ENCODE results near the gene TECPR1. TPM values are rescaled to one million over a fixed set of nuclear protein-coding genes. Genes with fewer than 3 reads are reported as not detected.

Gene TECPR1
- total and polyA plus RNA-seq, 2 donors (not counting 1 experiment from before 2014, with no cell fraction given) = 20.9 to 52.2 TPM

DNA sequence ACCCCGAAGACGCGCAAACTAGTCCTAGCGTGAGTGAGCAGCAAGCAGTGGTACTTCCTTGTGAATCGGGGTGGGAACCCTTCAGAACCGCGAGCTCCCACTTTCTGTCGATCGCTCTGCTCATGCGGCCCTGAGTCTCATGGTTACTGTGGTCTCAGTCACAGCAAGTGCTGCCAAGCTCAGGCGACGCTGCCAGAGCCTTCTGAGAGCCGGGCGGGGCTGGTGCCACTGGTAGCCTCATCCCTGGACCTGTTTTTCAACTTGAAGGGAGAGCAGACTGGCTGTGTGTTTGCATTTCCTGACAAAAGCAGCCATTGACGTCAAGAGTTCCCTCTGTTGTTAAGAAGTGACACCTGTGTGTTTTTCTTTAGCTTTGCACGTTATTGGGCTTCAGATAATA, 73.7 kb downstream of the TECPR1 start:
- H3K4me1 Mint-ChIP-seq = no peaks in the 10 kb centered on the region
- POLR2A ChIA-PET = no interaction called here
- H4K20me1 ChIP-seq (ENCODE audit: control insufficient read depth, insufficient read depth, low read length, poor library complexity, severe bottlenecking) = no peaks in the 10 kb centered on the region
- H3K9ac ChIP-seq (ENCODE audit: low read length) = no peak overlapping the region
- ATAC-seq (ENCODE audit: low read depth) (no peak), DNase-seq (no peak)
- H3K36me3 ChIP-seq (replicated peaks in 1 of 2; ENCODE audit: control extremely low read depth in 1 of 2, control insufficient read depth in 1 of 2, extremely low read depth in 1 of 2, insufficient read depth in 2 of 2, low read length in 1 of 2) = peaks cover 0 to 5% of the 10 kb centered on the region in 2 experiments
- TF ChIP-seq EZH2 (IDR thresholded peaks at IDR 0.05; ENCODE audit: borderline replicate concordance, insufficient read depth, low read depth, low read length, poor library complexity, severe bottlenecking) = no peak
- TF ChIP-seq, protein P1, sequence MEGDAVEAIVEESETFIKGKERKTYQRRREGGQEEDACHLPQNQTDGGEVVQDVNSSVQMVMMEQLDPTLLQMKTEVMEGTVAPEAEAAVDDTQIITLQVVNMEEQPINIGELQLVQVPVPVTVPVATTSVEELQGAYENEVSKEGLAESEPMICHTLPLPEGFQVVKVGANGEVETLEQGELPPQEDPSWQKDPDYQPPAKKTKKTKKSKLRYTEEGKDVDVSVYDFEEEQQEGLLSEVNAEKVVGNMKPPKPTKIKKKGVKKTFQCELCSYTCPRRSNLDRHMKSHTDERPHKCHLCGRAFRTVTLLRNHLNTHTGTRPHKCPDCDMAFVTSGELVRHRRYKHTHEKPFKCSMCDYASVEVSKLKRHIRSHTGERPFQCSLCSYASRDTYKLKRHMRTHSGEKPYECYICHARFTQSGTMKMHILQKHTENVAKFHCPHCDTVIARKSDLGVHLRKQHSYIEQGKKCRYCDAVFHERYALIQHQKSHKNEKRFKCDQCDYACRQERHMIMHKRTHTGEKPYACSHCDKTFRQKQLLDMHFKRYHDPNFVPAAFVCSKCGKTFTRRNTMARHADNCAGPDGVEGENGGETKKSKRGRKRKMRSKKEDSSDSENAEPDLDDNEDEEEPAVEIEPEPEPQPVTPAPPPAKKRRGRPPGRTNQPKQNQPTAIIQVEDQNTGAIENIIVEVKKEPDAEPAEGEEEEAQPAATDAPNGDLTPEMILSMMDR (IDR thresholded peaks at IDR 0.05) = no peak
- H3K4me3 Mint-ChIP-seq = no peak overlapping the region
- H3K4me2 ChIP-seq (replicated peaks; ENCODE audit: low read depth, low read length, poor library complexity, severe bottlenecking) = no peak overlapping the region
- intact Hi-C loops (cut with micrococcal nuclease) = no loop called here
- no peak overlapping the region for H3K27ac Mint-ChIP-seq
- H3K79me2 ChIP-seq (ENCODE audit: control insufficient read depth, insufficient read depth, low read length) = no peaks in the 10 kb centered on the region
- WGBS (ENCODE audit: insufficient coverage) = 98% methylated on average over 15 of the region's 16 CpGs
- H3K27ac ChIP-seq (ENCODE audit: low read length in 2 of 2) = no peak overlapping the region
- H3K9me3 ChIP-seq (ENCODE audit: control extremely low read depth in 1 of 3, control insufficient read depth in 2 of 3, insufficient read depth in 1 of 3, low read length in 2 of 3) = no peaks in the 10 kb centered on the region
- H3K9me3 Mint-ChIP-seq (ENCODE audit: insufficient read depth) = no peaks in the 10 kb centered on the region
- H3K27me3 Mint-ChIP-seq = no peaks in the 10 kb centered on the region
- H3K4me3 ChIP-seq (ENCODE audit: control extremely low read depth in 1 of 5, extremely low read depth in 1 of 5, insufficient read depth in 1 of 5, low read depth in 2 of 5, low read length in 4 of 5) = no peak overlapping the region
- H3K27me3 ChIP-seq (replicated peaks in 1 of 4; ENCODE audit: control extremely low read depth in 1 of 4, control insufficient read depth in 3 of 4, insufficient read depth in 4 of 4, low read length in 3 of 4) = no peaks in the 10 kb centered on the region
- H2AFZ ChIP-seq (ENCODE audit: insufficient read depth, low read depth, low read length, poor library complexity, severe bottlenecking) = no peak overlapping the region
- no peaks in the 10 kb centered on the region for H3K4me1 ChIP-seq (ENCODE audit: control insufficient read depth in 2 of 2, insufficient read depth in 2 of 2, low read length in 2 of 2)
- CTCF ChIA-PET = interaction anchor here (1.6 to 6.1 kb wide), 2 partner anchors 10 to 157 kb away, joined by 4 to 37 read pairs; no protein-coding TSS in a partner anchor

DNA sequence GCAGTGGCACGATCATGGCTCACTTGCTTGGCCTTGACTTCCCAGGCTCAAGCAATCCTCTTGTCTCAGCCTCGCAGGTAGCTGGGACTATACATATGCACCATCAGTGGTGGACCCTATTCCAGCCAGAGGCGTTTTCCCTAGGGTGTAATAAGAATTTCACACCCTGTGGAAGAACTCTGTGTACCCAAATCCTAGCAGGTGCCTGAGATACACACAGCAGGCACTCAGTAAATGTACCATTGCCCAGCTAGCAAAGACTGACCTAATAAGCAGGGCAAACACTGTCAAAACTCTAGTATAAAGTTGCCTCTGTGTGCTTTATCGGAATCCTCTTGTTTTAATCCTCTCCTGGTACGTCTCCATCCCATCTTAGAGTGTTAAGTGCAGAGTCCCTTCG, 74.5 kb downstream of the TECPR1 start:
- no peak overlapping the region for H3K4me3 Mint-ChIP-seq
- no peak overlapping the region for H3K9ac ChIP-seq (ENCODE audit: low read length)
- no peaks in the 10 kb centered on the region for H4K20me1 ChIP-seq (ENCODE audit: control insufficient read depth, insufficient read depth, low read length, poor library complexity, severe bottlenecking)
- H3K79me2 ChIP-seq (ENCODE audit: control insufficient read depth, insufficient read depth, low read length) = no peaks in the 10 kb centered on the region
- no peaks in the 10 kb centered on the region for H3K27me3 Mint-ChIP-seq
- H3K9me3 ChIP-seq (ENCODE audit: control extremely low read depth in 1 of 3, control insufficient read depth in 2 of 3, insufficient read depth in 1 of 3, low read length in 2 of 3) = no peaks in the 10 kb centered on the region
- no peak overlapping the region for H2AFZ ChIP-seq (ENCODE audit: insufficient read depth, low read depth, low read length, poor library complexity, severe bottlenecking)
- no peak overlapping the region for H3K4me3 ChIP-seq (ENCODE audit: control extremely low read depth in 1 of 5, extremely low read depth in 1 of 5, insufficient read depth in 1 of 5, low read depth in 2 of 5, low read length in 4 of 5)
- 100% methylated on average over 1 of the region's 6 CpGs for WGBS (ENCODE audit: insufficient coverage)
- no peaks in the 10 kb centered on the region for H3K27me3 ChIP-seq (replicated peaks in 1 of 4; ENCODE audit: control extremely low read depth in 1 of 4, control insufficient read depth in 3 of 4, insufficient read depth in 4 of 4, low read length in 3 of 4)
- H3K9me3 Mint-ChIP-seq (ENCODE audit: insufficient read depth) = no peaks in the 10 kb centered on the region
- no peak for ATAC-seq (ENCODE audit: low read depth)
- no peaks in the 10 kb centered on the region for H3K4me1 Mint-ChIP-seq
- CTCF ChIA-PET = interaction anchor here (1.6 to 6.1 kb wide), 2 partner anchors 9 to 156 kb away, joined by 4 to 37 read pairs; no protein-coding TSS in a partner anchor
- TF ChIP-seq, protein P1 (IDR thresholded peaks at IDR 0.05) = no peak
- TF ChIP-seq EZH2 (IDR thresholded peaks at IDR 0.05; ENCODE audit: borderline replicate concordance, insufficient read depth, low read depth, low read length, poor library complexity, severe bottlenecking) = no peak
- H3K4me2 ChIP-seq (replicated peaks; ENCODE audit: low read depth, low read length, poor library complexity, severe bottlenecking) = no peak overlapping the region
- H3K27ac Mint-ChIP-seq = no peak overlapping the region
- DNase-seq = no peak
- POLR2A ChIA-PET = no interaction called here
- H3K27ac ChIP-seq (ENCODE audit: low read length in 2 of 2) = no peak overlapping the region
- no peaks in the 10 kb centered on the region for H3K4me1 ChIP-seq (ENCODE audit: control insufficient read depth in 2 of 2, insufficient read depth in 2 of 2, low read length in 2 of 2)
- peaks cover 0 to 5% of the 10 kb centered on the region in 2 experiments for H3K36me3 ChIP-seq (replicated peaks in 1 of 2; ENCODE audit: control extremely low read depth in 1 of 2, control insufficient read depth in 1 of 2, extremely low read depth in 1 of 2, insufficient read depth in 2 of 2, low read length in 1 of 2)
- intact Hi-C loops (cut with micrococcal nuclease) = no loop called here

Data from B cell (primary cell).